GM18519 (cell line): ENCODE data around the gene TERB2.
"Not testable (repeated sequence)": the region's sequence is repeated elsewhere in the genome, so short reads cannot be mapped to it uniquely, and the experiment has no call there.

Experiments
- ATAC-seq: cut with Tn5 transposase; IDR thresholded peaks from one replicate; pipeline ENCODE4 v1.9.1; 2021; ENCODE audit warnings: mild to moderate bottlenecking, moderate library complexity; ENCODE audit not compliant: unreplicated experiment, low FRiP score

The TERB2 gene, protein sequence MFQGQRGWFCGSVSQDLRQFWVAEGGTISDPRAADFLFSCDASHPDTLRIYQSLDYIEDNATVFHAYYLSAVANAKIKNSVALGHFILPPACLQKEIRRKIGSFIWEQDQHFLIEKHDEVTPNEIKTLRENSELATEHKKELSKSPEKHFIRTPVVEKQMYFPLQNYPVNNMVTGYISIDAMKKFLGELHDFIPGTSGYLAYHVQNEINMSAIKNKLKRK

DNA sequence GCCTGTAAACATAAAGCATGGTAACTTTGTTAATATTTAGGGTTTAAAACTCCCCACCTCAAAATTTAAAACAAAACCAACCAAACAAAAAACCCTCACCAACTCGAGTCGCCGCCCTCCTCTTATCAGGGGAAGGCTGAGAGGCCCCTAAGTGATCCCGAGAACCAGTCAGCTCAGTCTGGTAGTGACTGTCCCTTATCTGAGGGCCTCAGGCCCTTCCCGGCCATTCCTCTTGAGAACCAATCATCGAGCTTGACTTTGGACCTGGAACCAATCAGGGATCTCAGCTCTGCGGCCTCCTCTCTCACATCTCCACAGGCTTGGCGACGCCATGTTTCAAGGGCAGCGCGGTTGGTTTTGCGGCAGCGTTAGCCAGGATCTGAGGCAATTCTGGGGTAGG is at the start of gene TERB2:
TERB2 (plus strand) TSS at position 300 of the 400 bp plus-strand sequence; CDS start at position 332, 32 bp downstream.
- ATAC-seq = no peak

DNA sequence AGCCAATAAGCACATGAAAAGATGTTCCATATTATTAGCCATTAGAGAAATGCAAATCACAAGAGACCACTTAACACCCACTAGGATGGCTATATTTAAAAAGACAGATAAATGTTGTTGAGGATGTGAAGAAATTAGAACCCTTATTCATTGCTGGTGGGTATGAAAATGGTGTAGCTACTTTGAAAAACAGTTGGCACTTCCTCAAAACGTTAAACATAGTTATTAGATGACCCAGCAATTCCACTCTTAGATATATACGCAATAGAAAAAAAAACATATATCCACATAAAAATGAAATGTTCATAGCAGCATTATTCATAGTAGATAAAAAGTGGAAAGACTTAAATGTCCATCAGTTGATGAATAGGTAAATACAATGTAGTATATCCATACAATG is 47.1 kb upstream of the TERB2 start:
- no peak for ATAC-seq

DNA sequence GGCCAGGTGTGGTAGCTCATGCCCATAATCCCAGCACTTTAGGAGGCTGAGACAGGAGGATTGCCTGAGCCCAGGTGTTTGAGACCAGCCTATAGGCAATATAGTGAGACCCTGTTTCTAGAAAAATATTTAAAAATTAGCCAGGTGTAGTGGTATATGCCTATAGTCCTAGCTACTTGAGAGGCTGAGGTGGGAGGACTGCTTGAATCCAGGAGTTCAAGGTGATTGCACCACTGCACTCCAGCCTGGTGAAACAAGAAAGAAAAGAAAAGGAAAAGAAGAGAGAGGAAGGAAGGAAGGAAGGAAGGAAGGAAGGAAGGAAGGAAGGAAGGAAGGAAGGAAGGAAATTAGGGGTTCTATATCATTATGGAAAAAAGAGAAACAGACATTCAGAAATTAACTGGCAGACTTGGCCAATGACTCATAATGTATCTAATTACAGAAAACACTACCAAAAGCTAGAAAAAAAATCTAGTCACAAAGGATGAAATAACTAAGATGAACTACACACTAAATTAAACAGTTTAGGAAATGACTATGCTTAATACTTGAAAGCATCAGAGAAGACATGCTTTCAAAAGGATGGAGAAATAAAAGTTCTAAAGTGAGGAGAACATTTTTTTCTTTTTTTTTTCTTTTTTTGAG is 45.4 kb upstream of the TERB2 start:
- no peak for ATAC-seq

DNA sequence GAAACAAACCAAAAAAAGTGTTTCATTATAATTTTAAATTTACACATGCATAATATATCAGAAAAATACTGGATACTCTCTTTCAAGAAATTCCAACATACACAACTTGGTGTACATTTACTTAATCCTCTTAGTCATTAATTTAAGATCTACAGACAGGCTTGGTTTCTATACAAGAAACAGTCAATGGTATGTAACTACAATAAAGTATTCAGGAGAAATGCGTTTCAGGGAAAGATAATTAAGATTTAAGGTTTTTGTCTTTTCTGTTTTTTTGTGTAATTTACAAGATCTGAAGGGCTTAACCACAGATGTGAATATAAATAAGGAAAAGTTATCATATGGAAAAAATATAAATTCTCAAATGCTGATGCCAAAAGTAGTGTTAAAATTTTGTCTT is 44.3 kb upstream of the TERB2 start:
- not testable (repeated sequence) for ATAC-seq

DNA sequence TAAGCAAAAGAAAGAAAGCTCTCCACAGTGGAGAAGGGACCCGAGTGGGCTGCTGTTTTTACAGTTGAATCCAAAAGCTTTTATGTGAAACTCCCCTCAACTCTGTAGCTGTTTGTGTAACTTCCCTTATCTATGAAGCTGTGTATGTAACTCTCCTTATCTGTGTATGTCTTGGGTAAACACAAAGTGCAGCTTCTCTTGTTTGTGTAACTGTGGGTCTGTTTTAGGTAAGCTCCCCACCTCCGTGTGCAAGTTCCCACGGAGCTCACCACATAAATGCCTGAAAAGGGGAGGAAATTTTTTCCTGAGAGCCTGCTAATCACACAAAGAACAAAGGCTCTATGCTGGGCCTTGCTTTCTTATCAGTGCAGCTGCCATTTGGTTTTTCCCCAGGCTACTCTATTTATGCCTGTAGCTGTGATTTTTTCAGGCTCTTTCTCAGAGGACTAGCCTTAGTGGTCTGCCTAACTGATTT is 43.5 kb upstream of the TERB2 start:
- ATAC-seq = not testable (repeated sequence)

DNA sequence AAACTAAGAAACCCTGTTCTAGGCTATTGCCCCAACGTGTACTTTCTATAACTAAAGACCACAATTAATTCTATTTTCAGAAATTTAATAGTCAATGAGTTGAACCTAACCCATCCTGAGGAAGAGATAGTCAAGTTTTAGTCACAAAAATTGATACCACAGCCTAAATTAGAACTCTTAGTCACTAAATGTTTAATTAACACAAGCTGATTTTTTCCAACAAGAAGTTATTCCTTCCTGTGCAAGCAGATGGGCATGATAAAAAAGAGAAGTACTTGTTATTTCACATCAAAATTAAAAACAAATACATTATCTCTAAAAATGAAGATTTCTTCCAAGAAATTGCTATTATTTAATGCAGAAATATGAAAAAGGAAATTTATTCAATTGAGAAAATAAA is 38.4 kb upstream of the TERB2 start:
- ATAC-seq = no peak

DNA sequence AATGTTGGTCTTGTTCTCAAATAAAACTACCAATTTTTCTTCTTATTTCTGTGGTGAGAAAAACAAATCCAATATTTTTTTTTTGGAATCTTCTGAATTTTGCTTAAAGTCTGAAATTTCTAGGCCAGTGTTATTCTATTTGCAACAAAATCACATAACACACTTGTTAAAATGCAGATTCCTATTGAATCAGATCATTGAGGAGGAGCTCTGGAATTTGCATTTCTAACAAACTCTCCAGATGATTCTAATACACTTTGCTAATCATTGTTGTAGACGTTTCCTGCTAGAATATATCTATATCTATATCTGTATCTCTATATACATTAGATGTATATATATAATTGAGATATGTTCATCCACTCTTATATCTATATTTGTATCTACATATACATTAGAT is 27.8 kb upstream of the TERB2 start:
- ATAC-seq = not testable (repeated sequence)

DNA sequence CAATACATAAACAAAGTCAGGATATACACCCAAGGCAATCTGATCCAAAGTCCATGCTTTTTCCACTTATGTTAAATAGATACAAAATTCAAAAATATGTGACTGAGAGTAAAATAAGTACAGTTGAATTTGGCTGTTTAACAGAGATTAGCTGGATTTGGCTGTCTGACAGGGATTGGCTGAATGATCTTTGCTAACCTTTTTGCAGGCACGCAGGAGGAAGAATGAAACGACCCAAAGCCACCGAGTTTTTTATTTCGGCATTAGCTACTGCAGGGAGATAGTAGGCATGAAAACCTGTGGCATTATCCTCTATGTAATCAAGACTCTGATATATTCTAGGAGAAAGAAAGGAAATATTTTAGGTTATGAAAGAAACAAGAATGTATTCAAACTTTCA is 26.2 kb upstream of the TERB2 start:
- ATAC-seq = not testable (repeated sequence)

DNA sequence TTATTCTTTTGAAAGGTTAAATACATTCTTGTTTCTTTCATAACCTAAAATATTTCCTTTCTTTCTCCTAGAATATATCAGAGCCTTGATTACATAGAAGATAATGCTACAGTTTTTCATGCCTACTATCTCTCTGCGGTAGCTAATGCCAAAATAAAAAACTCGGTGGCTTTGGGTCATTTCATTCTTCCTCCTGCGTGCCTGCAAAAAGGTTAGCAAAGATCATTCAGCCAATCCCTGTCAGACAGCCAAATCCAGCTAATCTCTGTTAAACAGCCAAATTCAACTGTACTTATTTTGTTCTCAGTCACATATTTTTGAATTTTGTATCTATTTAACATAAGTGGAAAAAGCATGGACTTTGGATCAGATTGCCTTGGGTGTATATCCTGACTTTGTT is 1.8 kb downstream of the TERB2 start:
- ATAC-seq = not testable (repeated sequence)

DNA sequence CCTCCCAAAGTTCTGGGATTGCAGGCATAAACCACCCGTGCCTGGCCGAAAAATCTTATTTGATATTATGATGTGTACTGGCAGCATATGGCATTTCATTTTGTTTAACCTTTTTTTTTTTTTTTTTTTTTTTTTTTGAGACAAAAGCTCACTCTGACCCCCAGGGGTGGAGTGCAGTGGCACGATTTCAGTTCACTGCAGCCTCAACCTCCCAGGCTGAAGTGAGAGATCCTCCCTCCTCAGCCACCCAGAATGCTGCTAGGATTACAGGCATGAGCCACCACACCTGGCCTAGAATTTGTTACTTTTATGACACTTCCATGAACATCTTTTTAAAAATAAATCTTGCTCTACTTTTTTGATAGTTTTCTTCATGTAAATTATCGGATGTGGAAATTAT is 12.0 kb downstream of the TERB2 start:
- ATAC-seq = no peak

DNA sequence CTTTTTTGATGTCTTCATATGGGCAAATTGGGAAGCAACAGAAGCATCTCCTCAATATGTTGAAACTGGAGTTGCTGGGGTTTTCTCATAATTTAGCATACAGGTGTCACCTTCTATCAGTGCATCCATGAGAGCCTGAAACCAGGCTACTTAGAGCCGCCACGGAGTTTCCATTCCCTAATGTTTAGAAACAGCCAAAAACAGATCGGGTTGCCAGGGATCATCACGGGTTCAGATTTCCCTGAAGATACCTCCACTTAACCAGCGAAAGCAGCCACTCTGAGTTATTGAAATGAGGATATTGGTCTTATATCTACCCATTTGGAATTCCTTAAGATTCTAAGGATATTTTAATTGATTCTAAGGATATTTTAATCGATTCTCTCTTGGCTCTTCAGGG is 14.5 kb downstream of the TERB2 start:
- no peak for ATAC-seq

DNA sequence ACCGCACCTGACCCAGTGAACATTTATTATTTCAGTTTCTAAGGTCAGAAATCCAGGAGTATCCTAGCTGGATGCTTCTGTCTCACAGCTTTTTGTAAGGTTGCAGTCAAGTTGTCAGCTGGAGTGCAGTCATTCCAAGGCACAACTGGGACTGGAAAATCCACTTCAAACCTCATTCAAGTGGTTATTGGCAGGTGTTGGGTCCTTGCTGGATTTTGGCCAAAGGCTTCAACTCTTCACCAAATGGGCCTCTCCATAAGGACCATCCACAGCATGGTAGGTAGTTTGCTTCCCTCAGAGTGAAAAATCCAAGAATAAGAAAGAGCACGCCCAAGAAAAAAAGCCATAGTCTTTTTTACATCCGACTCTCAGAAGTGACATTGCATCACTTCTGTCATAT is 19.7 kb downstream of the TERB2 start:
- not testable (repeated sequence) for ATAC-seq

DNA sequence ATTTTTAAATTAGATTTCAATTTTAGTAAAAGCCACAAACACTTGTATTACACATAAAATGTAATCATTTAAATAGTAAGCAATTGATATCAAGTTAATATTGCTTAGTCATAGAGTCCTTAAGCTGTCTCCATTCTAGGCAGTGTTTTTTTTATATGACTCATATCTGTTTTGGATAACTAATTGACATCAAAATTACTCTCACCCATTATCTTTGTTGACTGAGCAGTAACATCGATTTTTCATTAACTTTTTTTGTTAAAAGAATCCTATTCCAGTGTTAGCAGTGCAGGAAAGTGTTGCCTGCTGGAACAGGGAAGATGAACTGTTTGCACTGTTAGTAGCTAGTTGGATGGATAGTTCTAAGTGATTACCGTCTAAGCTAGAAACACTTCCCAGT is 21.3 kb downstream of the TERB2 start:
- not testable (repeated sequence) for ATAC-seq

DNA sequence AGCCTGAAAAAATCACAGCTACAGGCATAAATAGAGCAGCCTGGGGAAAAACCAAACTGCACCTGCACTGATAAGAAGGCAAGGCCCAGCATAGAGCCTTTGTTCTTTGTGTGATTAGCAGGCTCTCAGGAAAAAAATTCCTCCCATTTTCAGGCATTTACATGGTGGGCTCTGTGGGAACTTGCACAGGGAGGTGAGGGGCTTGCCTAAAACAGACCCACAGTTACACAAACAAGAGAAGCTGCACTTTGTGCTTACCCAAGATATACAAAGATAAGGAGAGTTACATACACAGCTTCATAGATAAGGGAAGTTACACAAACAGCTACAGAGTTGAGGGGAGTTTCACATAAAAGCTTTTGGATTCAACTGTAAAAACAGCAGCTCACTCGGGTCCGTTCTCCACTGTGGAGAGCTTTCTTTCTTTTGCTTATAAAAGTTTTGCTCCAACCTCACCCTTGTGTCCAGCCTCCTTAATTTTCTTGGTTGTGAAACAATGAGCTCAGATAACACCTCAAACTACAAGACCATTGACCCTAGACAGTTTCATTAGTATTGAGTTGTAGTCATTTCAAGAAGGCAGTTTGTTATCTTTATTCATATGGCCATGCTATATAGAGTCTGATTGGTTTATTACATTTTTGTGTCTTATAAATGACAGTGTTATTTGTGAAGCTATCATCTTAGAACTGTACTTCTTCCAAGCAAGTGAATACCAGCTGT is 23.3 kb downstream of the TERB2 start:
- ATAC-seq = not testable (repeated sequence)

DNA sequence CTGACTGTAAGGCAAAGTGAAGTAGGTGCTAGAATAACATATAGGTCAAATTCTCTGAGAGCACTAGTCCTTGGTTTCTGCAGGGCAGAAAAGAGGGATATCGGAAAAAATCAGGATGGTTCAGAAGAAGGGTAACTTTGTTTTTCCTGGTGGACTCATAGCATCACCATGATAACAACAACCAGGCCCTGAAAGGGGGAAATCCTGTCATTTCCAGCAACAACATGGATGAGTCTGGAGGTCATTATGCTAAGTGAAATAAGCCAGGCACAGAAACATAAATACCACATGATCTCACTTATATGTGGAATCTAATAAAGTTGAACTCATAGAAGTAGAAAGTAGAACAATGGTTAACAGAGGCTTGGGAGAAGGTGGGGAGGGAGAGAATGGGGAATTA is 27.7 kb downstream of the TERB2 start:
- ATAC-seq = not testable (repeated sequence)

DNA sequence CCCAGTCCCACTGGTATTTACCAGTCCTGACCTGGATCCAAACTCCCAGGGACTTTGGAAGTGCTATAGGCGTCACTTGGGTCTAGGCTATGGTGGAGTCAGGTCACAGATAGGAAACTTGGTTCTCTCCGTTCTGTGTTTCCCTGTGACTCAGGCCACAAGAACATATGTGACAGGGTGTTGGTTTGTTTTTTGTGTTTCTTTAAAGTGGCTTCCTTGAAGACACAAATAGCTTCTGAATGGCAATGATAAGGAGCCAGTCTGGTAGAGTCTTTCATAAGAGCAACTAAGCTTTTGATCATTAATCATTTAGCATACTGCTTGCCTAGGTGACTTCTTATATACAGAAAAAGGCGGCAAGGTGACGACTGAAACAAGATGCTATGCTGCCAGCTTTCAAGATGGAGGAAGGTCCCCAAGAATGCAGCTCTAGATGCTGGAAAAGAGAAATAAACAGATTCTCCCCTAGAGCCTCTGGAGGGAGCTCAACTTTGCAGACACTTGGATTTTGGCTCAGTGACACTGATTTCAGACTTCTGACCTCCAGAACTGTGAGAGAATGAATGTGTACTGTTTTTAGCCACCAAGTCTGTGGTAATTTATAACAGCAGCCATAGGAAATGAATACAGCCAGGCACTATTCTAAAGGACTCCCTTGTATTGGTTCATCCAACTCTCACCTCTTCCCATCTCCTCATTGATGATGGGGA is 30.0 kb downstream of the TERB2 start:
- not testable (repeated sequence) for ATAC-seq

DNA sequence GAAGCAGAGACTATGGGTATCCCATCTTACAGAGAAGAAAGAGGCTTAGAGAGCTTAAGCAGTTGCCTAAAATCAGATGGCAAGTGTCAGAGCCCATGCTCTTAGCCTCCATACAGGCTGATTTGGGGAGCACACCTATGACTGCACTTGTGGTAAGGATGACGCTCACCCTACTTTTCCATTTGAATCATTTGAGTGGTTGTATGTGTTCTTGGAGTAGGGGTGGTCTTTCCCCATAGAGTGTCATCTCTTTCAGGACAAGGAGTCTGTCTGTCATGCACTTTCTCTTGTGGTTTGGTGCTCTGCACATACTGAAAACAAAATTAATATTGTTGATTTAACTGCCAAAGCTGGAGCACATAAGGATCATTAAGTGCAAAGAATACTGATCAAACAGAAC is 31.2 kb downstream of the TERB2 start:
- not testable (repeated sequence) for ATAC-seq

DNA sequence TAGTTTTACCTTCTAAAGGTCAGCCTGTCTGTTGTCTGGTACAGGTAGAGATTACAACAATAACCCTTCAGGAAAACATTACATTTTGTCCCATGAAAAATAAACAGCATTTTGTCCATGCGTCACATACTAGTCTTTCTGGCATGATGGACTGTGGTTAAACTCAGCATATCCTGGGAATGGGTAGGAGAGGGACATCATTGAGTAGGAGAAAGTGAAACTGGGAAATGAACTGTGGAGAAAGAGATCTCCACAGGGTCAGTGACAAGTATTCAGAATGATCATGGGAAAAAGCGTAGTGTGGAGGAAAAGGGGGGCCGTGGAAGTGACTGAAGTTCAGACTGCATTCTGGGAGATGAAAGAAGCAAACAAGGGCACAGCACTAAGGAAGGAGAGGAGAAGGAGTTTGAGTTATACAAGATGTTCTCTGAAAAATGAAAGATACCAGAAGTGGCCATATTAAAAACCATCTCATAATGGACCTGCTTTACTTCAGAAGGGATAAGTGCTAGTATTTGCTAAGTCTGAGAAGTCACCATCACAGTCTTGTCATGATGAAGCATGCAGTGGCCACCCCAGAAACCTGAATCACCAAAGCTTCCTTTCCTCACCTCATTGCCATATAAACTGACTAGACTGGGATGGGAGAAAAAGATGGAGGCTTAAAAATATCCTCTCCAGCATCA is 31.8 kb downstream of the TERB2 start:
- ATAC-seq = not testable (repeated sequence)

DNA sequence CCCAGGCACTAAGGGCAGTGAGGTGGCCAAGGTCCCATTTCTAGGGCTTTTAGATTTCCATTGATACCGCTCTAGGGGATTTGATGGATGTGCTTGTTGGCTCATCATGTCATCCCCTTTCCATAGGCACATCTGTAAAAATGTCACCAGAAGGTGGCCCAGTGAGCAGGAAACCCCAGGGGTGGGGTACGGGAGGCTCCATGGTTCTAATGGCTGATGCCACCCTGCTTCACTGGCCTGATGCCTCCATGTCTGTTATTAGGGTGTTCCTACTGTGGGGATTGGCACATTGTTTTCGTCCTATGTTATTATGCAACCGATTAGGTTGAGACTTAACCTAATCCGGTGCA is 32.4 kb downstream of the TERB2 start:
- ATAC-seq = not testable (repeated sequence)

DNA sequence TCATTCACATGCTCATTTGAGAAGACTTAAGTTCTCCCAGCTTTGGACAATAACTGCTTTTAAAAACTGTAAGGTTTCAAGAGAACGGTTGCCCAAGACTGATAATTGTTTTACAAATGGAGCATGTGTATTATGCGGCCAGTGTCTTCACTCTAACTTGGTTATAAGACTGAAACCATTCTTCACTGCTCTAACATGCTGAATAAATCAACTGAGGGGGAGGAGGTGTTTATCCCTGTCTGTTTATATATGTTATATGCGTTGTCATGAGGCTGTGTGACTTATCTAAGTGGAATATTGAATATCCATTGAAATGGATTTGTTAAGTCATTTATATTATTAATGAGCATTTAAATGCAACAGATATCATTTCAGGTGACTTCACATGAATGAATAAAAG is 41.1 kb downstream of the TERB2 start:
- ATAC-seq = not testable (repeated sequence)
